ENCODE results near the gene MTARC1. TPM values are rescaled to one million over a fixed set of nuclear protein-coding genes. Genes with fewer than 3 reads are reported as not detected.
A peak's percentile ranks its signal among the peaks of the same experiment; 100 is the strongest.

MTARC1 gene
- total and polyA plus RNA-seq, 2 donors (not counting 1 experiment from before 2014, with no cell fraction given) = 0.49 to 2.9 TPM

GRCh38 chr1:220748936-220749335 lies 37.8 kb upstream of the MTARC1 start:
- Histone ChIP-seq H3K4me3 (ENCODE audit: control extremely low read depth in 1 of 5, extremely low read depth in 1 of 5, insufficient read depth in 1 of 5, low read depth in 2 of 5, low read length in 4 of 5) (peak overlapping the region in 4 of 5 experiments; percentile 6 to 65 (median 58)), H3K4me1 (ENCODE audit: control insufficient read depth in 2 of 2, insufficient read depth in 2 of 2, low read length in 2 of 2) (peaks cover 16 to 20% of the 10 kb centered on the region in 2 donors), H3K9me3 (ENCODE audit: control extremely low read depth in 1 of 3, control insufficient read depth in 2 of 3, insufficient read depth in 1 of 3, low read length in 2 of 3) (no peaks in the 10 kb centered on the region), H3K4me2 (replicated peaks; ENCODE audit: low read depth, low read length, poor library complexity, severe bottlenecking) (peak overlapping the region; percentile 77), H3K27me3 (replicated peaks in 1 of 4; ENCODE audit: control extremely low read depth in 1 of 4, control insufficient read depth in 3 of 4, insufficient read depth in 4 of 4, low read length in 3 of 4) (peaks cover 0 to 36% (median 11%) of the 10 kb centered on the region in 4 experiments), H2AFZ (ENCODE audit: insufficient read depth, low read depth, low read length, poor library complexity, severe bottlenecking) (peak overlapping the region; percentile 74), H3K36me3 (replicated peaks in 1 of 2; ENCODE audit: control extremely low read depth in 1 of 2, control insufficient read depth in 1 of 2, extremely low read depth in 1 of 2, insufficient read depth in 2 of 2, low read length in 1 of 2) (no peaks in the 10 kb centered on the region), H3K9ac (ENCODE audit: low read length) (peak overlapping the region; percentile 65), H3K27ac (ENCODE audit: low read length in 2 of 2) (no peak overlapping the region), H4K20me1 (ENCODE audit: control insufficient read depth, insufficient read depth, low read length, poor library complexity, severe bottlenecking) (no peaks in the 10 kb centered on the region), H3K79me2 (ENCODE audit: control insufficient read depth, insufficient read depth, low read length) (no peaks in the 10 kb centered on the region)
- Mint-ChIP-seq H3K27ac (peak overlapping the region; percentile 59), H3K4me3 (peak overlapping the region; percentile 92), H3K27me3 (peaks cover 40% of the 10 kb centered on the region), H3K9me3 (ENCODE audit: insufficient read depth) (no peaks in the 10 kb centered on the region), H3K4me1 (peaks cover 24% of the 10 kb centered on the region)
- intact Hi-C loops (cut with micrococcal nuclease) = loop anchor here (1.0 kb wide), 1 partner anchor 21 kb away; no protein-coding TSS in a partner anchor
- no peak for ATAC-seq (ENCODE audit: low read depth)
- ChIA-PET POLR2A (interaction anchor here (1.2 to 1.9 kb wide), 3 partner anchors 20 to 58 kb away, joined by 3 to 9 read pairs (median 3); partner anchors contain the start of gene C1orf115), CTCF (interaction anchor here (1.0 to 5.5 kb wide), 4 partner anchors 12 to 57 kb away, joined by 3 to 25 read pairs (median 6); no protein-coding TSS in a partner anchor)
- WGBS (ENCODE audit: insufficient coverage) = 0% methylated on average over 2 of the region's 3 CpGs
- TF ChIP-seq CTCF (IDR thresholded peaks at IDR 0.05) (no peak), EZH2 (IDR thresholded peaks at IDR 0.05; ENCODE audit: borderline replicate concordance, insufficient read depth, low read depth, low read length, poor library complexity, severe bottlenecking) (no peak)
- no peak for DNase-seq

GRCh38 chr1:220750131-220750515 lies 36.6 kb upstream of the MTARC1 start:
- TF ChIP-seq CTCF (IDR thresholded peaks at IDR 0.05) = no peak
- no peak for TF ChIP-seq EZH2 (IDR thresholded peaks at IDR 0.05; ENCODE audit: borderline replicate concordance, insufficient read depth, low read depth, low read length, poor library complexity, severe bottlenecking)
- DNase-seq (no peak), ATAC-seq (ENCODE audit: low read depth) (no peak)
- Mint-ChIP-seq H3K27ac (no peak overlapping the region), H3K27me3 (peaks cover 40% of the 10 kb centered on the region), H3K4me3 (peak overlapping the region; percentile 58), H3K9me3 (ENCODE audit: insufficient read depth) (no peaks in the 10 kb centered on the region), H3K4me1 (peaks cover 24% of the 10 kb centered on the region)
- peaks cover 16 to 20% of the 10 kb centered on the region in 2 donors for H3K4me1 ChIP-seq (ENCODE audit: control insufficient read depth in 2 of 2, insufficient read depth in 2 of 2, low read length in 2 of 2)
- POLR2A ChIA-PET = no interaction called here
- peaks cover 0 to 36% (median 11%) of the 10 kb centered on the region in 4 experiments for H3K27me3 ChIP-seq (replicated peaks in 1 of 4; ENCODE audit: control extremely low read depth in 1 of 4, control insufficient read depth in 3 of 4, insufficient read depth in 4 of 4, low read length in 3 of 4)
- 31% methylated on average over 4 of the region's 6 CpGs for WGBS (ENCODE audit: insufficient coverage)
- no peaks in the 10 kb centered on the region for H4K20me1 ChIP-seq (ENCODE audit: control insufficient read depth, insufficient read depth, low read length, poor library complexity, severe bottlenecking)
- CTCF ChIA-PET = interaction anchor here (0.8 to 5.5 kb wide), 4 partner anchors 11 to 59 kb away, joined by 3 to 25 read pairs (median 4); no protein-coding TSS in a partner anchor
- H3K36me3 ChIP-seq (replicated peaks in 1 of 2; ENCODE audit: control extremely low read depth in 1 of 2, control insufficient read depth in 1 of 2, extremely low read depth in 1 of 2, insufficient read depth in 2 of 2, low read length in 1 of 2) = no peaks in the 10 kb centered on the region
- H3K9ac ChIP-seq (ENCODE audit: low read length) = no peak overlapping the region
- no peak overlapping the region for H3K4me3 ChIP-seq (ENCODE audit: control extremely low read depth in 1 of 5, extremely low read depth in 1 of 5, insufficient read depth in 1 of 5, low read depth in 2 of 5, low read length in 4 of 5)
- no peaks in the 10 kb centered on the region for H3K79me2 ChIP-seq (ENCODE audit: control insufficient read depth, insufficient read depth, low read length)
- no peak overlapping the region for H2AFZ ChIP-seq (ENCODE audit: insufficient read depth, low read depth, low read length, poor library complexity, severe bottlenecking)
- H3K27ac ChIP-seq (ENCODE audit: low read length in 2 of 2) = no peak overlapping the region
- no peaks in the 10 kb centered on the region for H3K9me3 ChIP-seq (ENCODE audit: control extremely low read depth in 1 of 3, control insufficient read depth in 2 of 3, insufficient read depth in 1 of 3, low read length in 2 of 3)
- no peak overlapping the region for H3K4me2 ChIP-seq (replicated peaks; ENCODE audit: low read depth, low read length, poor library complexity, severe bottlenecking)
- intact Hi-C loops (cut with micrococcal nuclease) = no loop called here

Measured in B cell (primary cell).